ENCODE data around the gene SCP2.

The SCP2 gene

GRCh38 chr1:53085405-53085804, 158.3 kb downstream of the SCP2 start:
- no peak for DNase-seq

DNA sequence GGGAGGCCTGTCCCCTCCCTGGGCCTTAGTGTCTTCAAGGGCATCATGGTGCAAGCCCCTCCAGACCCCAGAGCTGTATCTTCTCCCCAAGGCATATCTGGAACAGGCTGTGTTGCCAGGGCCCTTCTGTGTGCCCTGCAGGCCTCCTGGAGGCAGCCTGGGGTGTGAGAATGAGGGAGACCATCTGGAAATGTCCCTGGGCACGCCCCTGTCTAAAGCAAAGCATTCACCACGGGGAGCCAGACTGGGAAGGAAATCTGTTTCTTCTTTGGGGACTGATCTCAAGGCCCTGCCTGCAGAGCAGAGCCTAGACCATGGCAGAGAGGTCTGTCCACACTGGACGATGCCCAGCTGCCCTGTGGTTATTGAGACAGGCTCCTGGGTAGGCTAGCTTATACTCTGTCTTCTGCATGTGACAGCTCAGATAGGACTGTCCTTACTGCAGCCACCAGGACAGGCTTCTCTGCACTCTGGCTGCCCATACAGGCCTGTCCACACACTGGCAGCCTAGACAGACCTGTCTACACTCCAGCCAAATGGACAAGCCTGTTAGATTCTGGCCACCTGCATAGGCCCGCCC, 159.5 kb downstream of the SCP2 start:
- no peak for DNase-seq

GRCh38 chr1:53087332-53088285, 160.5 kb downstream of the SCP2 start:
- no peak for DNase-seq

- DNase-seq = no peak
Observed at GRCh38 chr1:53088616-53089300, 161.7 kb downstream of the SCP2 start.

- DNase-seq = no peak
Observed at GRCh38 chr1:53089478-53090226, 162.6 kb downstream of the SCP2 start.

- DNase-seq = peak; percentile 17 to 28
Observed at GRCh38 chr1:53090227-53091147, 163.4 kb downstream of the SCP2 start.

DNA sequence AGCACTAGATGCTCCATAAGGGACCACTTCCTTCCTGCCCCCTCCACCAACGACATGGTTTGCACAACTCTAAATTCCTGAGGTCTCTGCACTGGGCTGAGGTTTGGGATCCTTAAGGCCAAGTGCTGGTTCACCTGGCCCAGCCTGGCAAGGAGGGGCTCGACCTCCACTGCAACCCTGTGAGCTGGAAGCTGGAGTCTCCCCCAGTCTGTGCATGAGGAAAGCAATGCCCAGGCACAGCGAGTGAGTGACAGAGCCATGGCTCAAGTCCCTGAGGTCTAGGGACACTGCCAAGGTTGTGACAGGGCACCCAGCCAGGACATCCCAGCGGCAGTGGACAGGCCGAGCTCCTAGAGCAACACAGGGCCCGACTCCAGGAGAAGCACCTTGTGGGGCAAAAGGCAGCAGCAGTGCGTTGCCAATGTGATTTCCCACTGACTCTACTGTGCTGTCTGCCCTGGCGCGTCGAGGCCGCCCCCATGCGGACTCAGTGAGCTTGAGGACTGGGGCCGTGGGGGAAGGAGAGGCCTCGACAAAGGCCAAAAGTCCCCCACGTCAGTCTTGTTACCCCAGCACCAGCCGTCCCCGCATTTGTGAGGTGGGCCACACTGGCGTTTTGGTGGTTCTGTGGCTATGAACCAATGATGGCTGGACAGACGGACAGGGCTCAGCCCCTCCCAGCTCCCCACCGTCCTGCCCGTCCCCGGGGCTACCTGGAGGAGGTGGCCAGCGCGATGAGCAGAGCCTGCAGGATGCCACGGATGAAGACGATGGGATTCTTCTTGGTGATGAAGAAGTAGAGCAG, 165.0 kb downstream of the SCP2 start:
- DNase-seq = no peak

DNA sequence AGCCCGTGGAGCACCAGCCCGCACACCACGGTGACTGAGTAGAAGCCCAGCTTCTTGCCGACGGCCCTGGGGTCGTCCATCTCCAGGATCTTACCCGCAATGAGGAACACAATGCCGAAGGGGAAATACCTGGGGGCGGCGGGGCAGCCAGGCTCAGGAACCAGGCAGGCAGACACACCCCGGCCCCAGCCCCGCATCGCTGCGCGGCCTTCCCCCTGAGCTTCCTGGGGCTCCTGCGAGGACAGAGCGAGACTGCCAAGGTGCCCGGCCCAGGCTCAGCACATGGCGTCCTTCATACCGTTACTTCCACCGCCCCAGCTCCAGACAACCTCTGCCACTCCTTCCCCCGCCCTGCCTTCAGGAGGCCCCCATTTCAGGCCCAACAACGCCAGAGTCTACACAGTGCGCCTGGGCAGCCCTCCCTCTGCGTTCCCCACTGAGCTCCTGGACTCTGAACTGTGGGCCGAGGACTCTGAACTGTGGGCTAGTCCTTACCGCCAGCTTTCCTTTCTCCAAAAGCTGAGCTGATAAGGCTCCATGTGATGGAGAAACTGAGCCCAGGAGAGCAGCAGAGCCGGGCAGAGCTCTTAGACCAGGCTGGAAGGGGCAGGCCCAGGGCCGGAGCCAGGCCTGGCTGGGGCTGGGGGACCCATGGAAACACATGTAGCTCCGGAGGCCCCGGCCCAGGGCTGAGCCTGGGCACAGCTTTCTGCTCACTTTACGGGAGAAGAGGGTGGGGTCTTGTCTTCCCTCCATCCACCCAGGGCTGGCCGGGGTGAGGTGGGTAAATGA, 165.8 kb downstream of the SCP2 start:
- no peak for DNase-seq

DNA sequence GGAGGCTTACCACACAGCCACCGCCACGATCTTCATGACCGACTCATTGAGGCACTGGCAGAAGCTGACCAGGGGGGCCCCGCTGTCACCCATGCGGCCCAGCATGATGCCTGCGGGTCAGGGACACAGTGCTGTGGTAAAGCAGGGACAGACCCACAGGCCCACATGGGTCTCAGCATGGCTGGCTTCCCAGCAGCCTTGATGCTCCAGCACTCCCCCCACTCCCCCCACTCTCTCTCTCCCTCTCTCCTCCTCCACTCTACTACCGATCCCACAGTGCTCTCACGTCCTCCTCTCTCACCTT, 166.3 kb downstream of the SCP2 start:
- DNase-seq = no peak

- DNase-seq = no peak
Observed at GRCh38 chr1:53093778-53094532, 166.9 kb downstream of the SCP2 start.

DNA sequence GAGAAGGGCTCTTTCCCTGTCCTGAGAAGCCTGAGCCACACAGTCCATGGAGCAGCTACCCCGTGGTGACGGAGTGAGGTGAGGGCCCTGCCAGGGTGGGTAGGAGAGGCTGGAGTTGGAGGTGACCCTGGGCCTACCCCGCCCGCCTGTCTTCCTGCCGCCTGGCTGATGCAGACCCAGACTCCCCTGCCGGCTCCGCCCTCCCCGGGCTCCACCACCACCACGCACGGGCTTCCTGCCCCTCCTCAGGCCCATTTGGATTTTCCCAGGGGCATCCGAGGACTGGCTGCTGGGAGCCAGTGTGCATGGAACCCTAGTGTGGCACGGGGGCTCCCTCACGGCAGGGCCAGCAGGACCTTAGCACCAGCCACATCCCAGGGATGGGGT, 167.4 kb downstream of the SCP2 start:
- DNase-seq = no peak

Measured in CD4-positive, alpha-beta T cell treated with Interleukin-1 beta for 1 hour (primary cell).